Osteoblast (primary cell): Measurements from ENCODE around the gene KCNQ1. TPM values are rescaled to one million over a fixed set of nuclear protein-coding genes. Genes with fewer than 3 reads are reported as not detected.

Experiments
- DNase-seq: peaks from one replicate; pipeline ENCODE4 v3.0.0; 2011; ENCODE audit warnings: low spot score, mixed read lengths; ENCODE audit not compliant: insufficient read length; ENCODE audit errors: missing footprints
- H2AFZ ChIP-seq: 2 replicates; pipeline ENCODE4 v1.6.0; 2011; ENCODE audit warnings: mild to moderate bottlenecking, low read length
- H3K27ac ChIP-seq: 2 replicates; pipeline ENCODE4 v1.5.1; 2011; ENCODE audit warnings: mild to moderate bottlenecking, low read depth, low read length, moderate library complexity
- H3K27me3 ChIP-seq: 2 replicates; pipeline ENCODE4 v1.6.0; 2012; ENCODE audit warnings: mild to moderate bottlenecking, control low read depth, inconsistent platforms, low read length, moderate library complexity; ENCODE audit not compliant: insufficient read depth
- H3K36me3 ChIP-seq: 2 replicates; pipeline ENCODE4 v1.5.1; 2011; ENCODE audit warnings: mild to moderate bottlenecking, low read length, control low read depth, moderate library complexity; ENCODE audit not compliant: insufficient read depth
- H3K4me1 ChIP-seq: 2 replicates; pipeline ENCODE4 v1.5.1; 2011; ENCODE audit warnings: mild to moderate bottlenecking, low read length, control low read depth, moderate library complexity; ENCODE audit not compliant: insufficient read depth
- H3K4me2 ChIP-seq: 2 replicates; pipeline ENCODE4 v1.6.0; 2011; ENCODE audit warnings: mild to moderate bottlenecking, low read length; ENCODE audit not compliant: insufficient read depth
- H3K4me3 ChIP-seq: fragments of 200-600 bp; sonication (generic); 3 replicates; pipeline ENCODE4 v1.5.1; 2012; ENCODE audit warnings: mild to moderate bottlenecking, low read length, inconsistent platforms; ENCODE audit not compliant: insufficient read depth
- H3K79me2 ChIP-seq: 2 replicates; pipeline ENCODE4 v1.6.0; 2012; ENCODE audit warnings: mild to moderate bottlenecking, low read length, control low read depth, inconsistent platforms; ENCODE audit not compliant: insufficient read depth
- H3K9me3 ChIP-seq: 2 replicates; pipeline ENCODE4 v1.5.1; 2011; ENCODE audit warnings: low read depth, low read length, control low read depth
- H4K20me1 ChIP-seq: 2 replicates; pipeline ENCODE4 v1.6.0; 2012; ENCODE audit warnings: mild to moderate bottlenecking, low read length, control low read depth; ENCODE audit not compliant: insufficient read depth
- CTCF ChIP-seq: IDR thresholded peaks from 2 replicates; pipeline ENCODE4 v1.5.1; 2011; ENCODE audit warnings: mild to moderate bottlenecking, low read depth, low read length, moderate library complexity; ENCODE audit errors: extremely low read depth
- total RNA-seq: library from RNA; depleted of rRNA; stranded (reverse); fragments of >200 nt; gene quantifications from 2 replicates; pipeline ENCODE4 v1.2.3, GENCODE V29; 2012

KCNQ1 gene
- total RNA-seq, 1 donor = not detected

DNA sequence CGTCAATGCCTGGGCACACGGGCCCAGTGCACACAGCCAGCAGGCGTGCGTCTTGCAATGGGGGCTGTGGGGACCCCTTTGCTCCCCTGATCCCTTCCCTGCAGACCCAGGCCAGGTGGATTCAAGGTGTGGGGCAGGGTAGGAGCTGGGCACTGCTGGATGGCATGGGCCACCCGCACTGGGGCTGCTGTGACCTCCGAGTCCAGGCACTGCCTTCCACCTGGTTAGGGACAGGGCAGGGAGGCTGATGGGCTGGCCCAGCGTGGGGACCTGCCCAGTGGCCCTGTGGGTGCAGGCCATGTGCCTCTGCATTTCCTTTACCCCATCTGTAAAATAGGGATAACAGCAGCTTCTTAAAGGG lies 22.9 kb downstream of the KCNQ1 start:
- no peaks in the 10 kb centered on the region for H3K79me2 ChIP-seq
- DNase-seq = no peak
- no peaks in the 10 kb centered on the region for H4K20me1 ChIP-seq
- no peak overlapping the region for H3K27ac ChIP-seq
- H3K4me3 ChIP-seq = no peak overlapping the region
- H2AFZ ChIP-seq = no peak overlapping the region
- H3K9me3 ChIP-seq = no peaks in the 10 kb centered on the region
- H3K4me2 ChIP-seq = no peak overlapping the region
- no peaks in the 10 kb centered on the region for H3K27me3 ChIP-seq
- TF ChIP-seq CTCF = no peak
- no peaks in the 10 kb centered on the region for H3K36me3 ChIP-seq
- H3K4me1 ChIP-seq = no peaks in the 10 kb centered on the region

GRCh38 chr11:2468363-2469235 lies 23.8 kb downstream of the KCNQ1 start:
- H2AFZ ChIP-seq = no peak overlapping the region
- H3K36me3 ChIP-seq = no peaks in the 10 kb centered on the region
- H3K4me1 ChIP-seq = no peaks in the 10 kb centered on the region
- no peaks in the 10 kb centered on the region for H3K27me3 ChIP-seq
- no peak overlapping the region for H3K4me2 ChIP-seq
- H3K9me3 ChIP-seq = no peaks in the 10 kb centered on the region
- no peak overlapping the region for H3K4me3 ChIP-seq
- peak; percentile 70 for DNase-seq
- no peak overlapping the region for H3K27ac ChIP-seq
- no peaks in the 10 kb centered on the region for H3K79me2 ChIP-seq
- no peak for TF ChIP-seq CTCF
- H4K20me1 ChIP-seq = no peaks in the 10 kb centered on the region

DNA sequence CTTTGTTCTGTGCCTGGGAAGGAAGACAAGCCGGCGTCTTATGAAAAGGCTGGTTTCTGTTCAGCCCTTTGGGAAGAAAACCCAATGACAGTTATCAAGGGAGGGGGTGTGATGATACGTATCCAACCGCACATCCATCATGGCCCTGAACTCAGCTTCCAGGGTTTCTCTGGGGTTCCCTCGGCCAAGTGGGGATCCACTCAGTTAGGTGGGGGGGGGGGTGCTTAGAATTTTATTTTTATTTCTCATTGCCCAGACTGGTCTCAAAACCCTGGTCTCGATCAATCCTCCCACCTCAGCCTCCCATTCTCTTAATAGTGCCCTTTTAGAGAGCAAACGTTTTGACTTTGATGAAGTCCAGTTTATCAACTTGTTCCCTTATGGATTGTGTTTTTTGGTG lies 25.7 kb downstream of the KCNQ1 start:
- Histone ChIP-seq H3K9me3 (no peaks in the 10 kb centered on the region), H3K27me3 (peaks cover 4% of the 10 kb centered on the region), H2AFZ (no peak overlapping the region), H3K27ac (no peak overlapping the region), H3K4me3 (no peak overlapping the region), H3K36me3 (no peaks in the 10 kb centered on the region), H3K79me2 (no peaks in the 10 kb centered on the region), H4K20me1 (no peaks in the 10 kb centered on the region), H3K4me1 (no peaks in the 10 kb centered on the region), H3K4me2 (no peak overlapping the region)
- no peak for DNase-seq
- no peak for TF ChIP-seq CTCF

DNA sequence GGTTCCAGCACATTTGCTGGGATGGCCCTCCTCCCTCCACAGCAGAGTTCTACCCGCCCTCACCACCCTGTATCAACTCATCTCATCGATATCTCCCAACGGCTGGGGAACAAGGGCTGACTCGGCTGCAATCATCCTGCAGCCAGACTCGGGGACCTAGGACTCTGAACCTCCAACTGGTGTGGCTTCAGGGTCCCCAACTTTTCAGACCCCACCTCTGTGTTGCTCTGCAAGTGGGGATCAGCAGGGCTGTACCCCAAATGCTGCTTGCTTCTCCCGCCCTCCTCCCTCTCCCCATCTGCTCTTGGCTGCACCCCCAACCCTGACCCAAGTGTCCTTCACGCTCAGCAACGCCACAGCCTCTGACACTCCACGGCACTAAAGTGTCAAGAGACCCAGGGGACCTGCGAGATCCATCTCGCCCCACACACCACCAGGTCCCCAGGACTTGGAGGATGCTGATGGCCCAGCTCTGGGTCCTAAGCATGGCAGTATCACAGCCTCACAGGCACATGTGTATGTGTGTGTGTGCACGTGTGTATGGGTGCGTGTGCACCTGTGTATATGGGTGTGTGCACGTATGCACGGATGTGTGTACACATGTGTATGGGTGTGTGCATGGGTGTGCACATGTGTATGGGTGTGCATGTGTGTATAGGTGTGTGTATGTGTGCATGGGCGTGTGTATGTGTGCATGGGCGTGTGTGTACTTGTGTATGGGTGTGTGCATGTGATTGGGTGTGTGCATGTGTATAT lies 26.4 kb downstream of the KCNQ1 start:
- H3K36me3 ChIP-seq = no peaks in the 10 kb centered on the region
- no peak overlapping the region for H3K27ac ChIP-seq
- no peaks in the 10 kb centered on the region for H3K4me1 ChIP-seq
- DNase-seq = peak; percentile 43
- H2AFZ ChIP-seq = no peak overlapping the region
- no peak for TF ChIP-seq CTCF
- peaks cover 11% of the 10 kb centered on the region for H3K27me3 ChIP-seq
- no peak overlapping the region for H3K4me3 ChIP-seq
- no peaks in the 10 kb centered on the region for H4K20me1 ChIP-seq
- H3K4me2 ChIP-seq = no peak overlapping the region
- H3K79me2 ChIP-seq = no peaks in the 10 kb centered on the region
- no peaks in the 10 kb centered on the region for H3K9me3 ChIP-seq
